ENCODE data around the gene PARD3. TPM values are rescaled to one million over a fixed set of nuclear protein-coding genes. Genes with fewer than 3 reads are reported as not detected.

The PARD3 gene
- total RNA-seq, 1 experiment from 2014 or later: 57.4 TPM

- Histone ChIP-seq H3K27ac (no peak overlapping the region), H3K27me3 (ENCODE audit: insufficient read depth, low read depth) (no peaks in the 10 kb centered on the region), H3K4me3 (no peak overlapping the region), H3F3A (ENCODE audit: insufficient read depth, low read depth) (no peaks in the 10 kb centered on the region; the same call in 1 of the 2 replicates), H3K9me2 (ENCODE audit: insufficient read depth) (no peaks in the 10 kb centered on the region), H3K4me1 (replicated peaks; ENCODE audit: insufficient read depth) (peaks cover 15% of the 10 kb centered on the region), H4K20me1 (ENCODE audit: insufficient read depth) (no peaks in the 10 kb centered on the region), H3K79me2 (ENCODE audit: low read depth) (no peaks in the 10 kb centered on the region), H3K4me2 (no peak overlapping the region), H2AFZ (no peak overlapping the region), H3K36me3 (ENCODE audit: low read depth) (no peaks in the 10 kb centered on the region), H3K9me3 (ENCODE audit: insufficient read depth, low read depth) (no peaks in the 10 kb centered on the region)
- ChIA-PET POLR2A (ENCODE audit: unreplicated experiment) (no interaction called here), CTCF (no interaction called here)
- TF ChIP-seq CTCF (conservative IDR thresholded peaks at IDR 0.05) (no peak), EZH2 (IDR thresholded peaks at IDR 0.05; ENCODE audit: low read depth) (no peak)
- no TSS peak for BruUV-seq (replicated peaks)
- no peak for DNase-seq
- intact Hi-C loops (cut with micrococcal nuclease; ENCODE audit: unreplicated experiment): no loop called here
Observed at GRCh38 chr10:34334908-34335307, 480.2 kb downstream of the PARD3 start.

- Histone ChIP-seq H3K4me3 (no peak overlapping the region), H3K27ac (no peak overlapping the region), H3K9me3 (ENCODE audit: insufficient read depth, low read depth) (no peaks in the 10 kb centered on the region), H2AFZ (no peak overlapping the region), H3K27me3 (ENCODE audit: insufficient read depth, low read depth) (no peaks in the 10 kb centered on the region), H3K9me2 (ENCODE audit: insufficient read depth) (no peaks in the 10 kb centered on the region), H3F3A (ENCODE audit: insufficient read depth, low read depth) (no peaks in the 10 kb centered on the region; the same call in 1 of the 2 replicates), H3K4me1 (replicated peaks; ENCODE audit: insufficient read depth) (peaks cover 15% of the 10 kb centered on the region), H3K36me3 (ENCODE audit: low read depth) (no peaks in the 10 kb centered on the region), H3K4me2 (no peak overlapping the region), H3K79me2 (ENCODE audit: low read depth) (no peaks in the 10 kb centered on the region), H4K20me1 (ENCODE audit: insufficient read depth) (no peaks in the 10 kb centered on the region)
- intact Hi-C loops (cut with micrococcal nuclease; ENCODE audit: unreplicated experiment): no loop called here
- ChIA-PET CTCF (no interaction called here), POLR2A (ENCODE audit: unreplicated experiment) (no interaction called here)
- BruUV-seq (replicated peaks): no TSS peak
- TF ChIP-seq CTCF (conservative IDR thresholded peaks at IDR 0.05) (no peak), EZH2 (IDR thresholded peaks at IDR 0.05; ENCODE audit: low read depth) (no peak)
- peak in 1 of 2 experiments; percentile 54 for DNase-seq
Observed at GRCh38 chr10:34333513-34333912, 481.6 kb downstream of the PARD3 start.

GRCh38 chr10:34327184-34327583, 487.9 kb downstream of the PARD3 start:
- H3K79me2 ChIP-seq (ENCODE audit: low read depth): no peaks in the 10 kb centered on the region
- TF ChIP-seq EZH2 (IDR thresholded peaks at IDR 0.05; ENCODE audit: low read depth) (no peak), CTCF (conservative IDR thresholded peaks at IDR 0.05) (no peak)
- no peaks in the 10 kb centered on the region for H4K20me1 ChIP-seq (ENCODE audit: insufficient read depth)
- peaks cover 18% of the 10 kb centered on the region for H3K4me1 ChIP-seq (replicated peaks; ENCODE audit: insufficient read depth)
- CTCF ChIA-PET: no interaction called here
- intact Hi-C loops (cut with micrococcal nuclease; ENCODE audit: unreplicated experiment): loop anchor here (10.0 kb wide), 2 partner anchors 308 to 992 kb away; partner anchors contain the start of gene NRP1
- H3K9me2 ChIP-seq (ENCODE audit: insufficient read depth): no peaks in the 10 kb centered on the region
- no peaks in the 10 kb centered on the region for H3K27me3 ChIP-seq (ENCODE audit: insufficient read depth, low read depth)
- no peak overlapping the region for H3K4me3 ChIP-seq
- H3K4me2 ChIP-seq: no peak overlapping the region
- H3K36me3 ChIP-seq (ENCODE audit: low read depth): no peaks in the 10 kb centered on the region
- H3F3A ChIP-seq (ENCODE audit: insufficient read depth, low read depth): 0 out of 2 replicates have a peak, but pooled peaks cover 4% of the 10 kb centered on the region
- no peaks in the 10 kb centered on the region for H3K9me3 ChIP-seq (ENCODE audit: insufficient read depth, low read depth)
- no peak overlapping the region for H3K27ac ChIP-seq
- H2AFZ ChIP-seq: no peak overlapping the region
- no peak for DNase-seq
- POLR2A ChIA-PET (ENCODE audit: unreplicated experiment): no interaction called here
- BruUV-seq (replicated peaks): no TSS peak
